ENCODE results near the gene TRIAP1. TPM values are rescaled to one million over a fixed set of nuclear protein-coding genes. Genes with fewer than 3 reads are reported as not detected.

The TRIAP1 gene
- total RNA-seq, 1 experiment from 2014 or later, result 27.5 TPM

DNA sequence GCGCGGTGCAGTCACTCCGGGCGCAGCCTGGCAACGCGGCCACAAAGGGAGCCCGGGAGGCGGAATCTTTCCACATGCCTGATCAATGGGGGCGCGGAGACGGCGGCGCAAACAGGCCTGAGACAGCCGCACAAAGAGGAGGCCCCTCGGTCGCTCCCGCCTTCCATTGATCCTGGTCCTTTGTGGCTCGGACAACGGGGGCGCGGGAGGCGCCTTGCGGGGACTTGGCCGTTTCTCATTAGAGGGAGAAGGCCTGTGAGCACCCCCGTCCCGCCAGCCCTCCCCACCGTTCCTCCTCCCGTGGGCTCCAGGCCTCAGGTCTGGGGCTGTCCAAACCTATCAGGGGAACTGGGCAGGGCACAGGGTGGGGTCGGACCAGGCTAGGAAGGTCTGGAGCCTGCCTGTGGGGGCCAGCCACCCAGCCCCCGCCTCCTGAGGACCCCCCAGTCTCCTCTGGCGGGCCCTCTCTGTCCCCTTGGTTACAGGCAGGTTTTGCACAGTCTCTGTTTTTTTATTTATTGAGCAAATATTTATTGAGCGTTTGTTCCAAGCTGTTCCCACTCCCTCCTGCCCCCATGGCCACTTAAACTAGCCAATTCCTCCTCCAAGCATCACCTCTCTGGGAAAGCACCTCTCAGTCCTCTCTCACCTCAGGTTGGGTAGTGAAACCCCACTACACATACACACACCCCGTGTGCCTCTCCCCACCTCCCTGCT, 48.2 kb downstream of the TRIAP1 start:
- H3K27ac ChIP-seq, result no peak overlapping the region
- DNase-seq, result no peak
- no peaks in the 10 kb centered on the region for H3K79me2 ChIP-seq (ENCODE audit: low read depth)
- H3K27me3 ChIP-seq (ENCODE audit: insufficient read depth, low read depth), result no peaks in the 10 kb centered on the region
- H2AFZ ChIP-seq, result no peak overlapping the region
- no peak overlapping the region for H3K4me3 ChIP-seq
- intact Hi-C loops (cut with micrococcal nuclease; ENCODE audit: unreplicated experiment), result no loop called here
- TF ChIP-seq EZH2 (IDR thresholded peaks at IDR 0.05; ENCODE audit: low read depth), result no peak
- TF ChIP-seq, protein P1, sequence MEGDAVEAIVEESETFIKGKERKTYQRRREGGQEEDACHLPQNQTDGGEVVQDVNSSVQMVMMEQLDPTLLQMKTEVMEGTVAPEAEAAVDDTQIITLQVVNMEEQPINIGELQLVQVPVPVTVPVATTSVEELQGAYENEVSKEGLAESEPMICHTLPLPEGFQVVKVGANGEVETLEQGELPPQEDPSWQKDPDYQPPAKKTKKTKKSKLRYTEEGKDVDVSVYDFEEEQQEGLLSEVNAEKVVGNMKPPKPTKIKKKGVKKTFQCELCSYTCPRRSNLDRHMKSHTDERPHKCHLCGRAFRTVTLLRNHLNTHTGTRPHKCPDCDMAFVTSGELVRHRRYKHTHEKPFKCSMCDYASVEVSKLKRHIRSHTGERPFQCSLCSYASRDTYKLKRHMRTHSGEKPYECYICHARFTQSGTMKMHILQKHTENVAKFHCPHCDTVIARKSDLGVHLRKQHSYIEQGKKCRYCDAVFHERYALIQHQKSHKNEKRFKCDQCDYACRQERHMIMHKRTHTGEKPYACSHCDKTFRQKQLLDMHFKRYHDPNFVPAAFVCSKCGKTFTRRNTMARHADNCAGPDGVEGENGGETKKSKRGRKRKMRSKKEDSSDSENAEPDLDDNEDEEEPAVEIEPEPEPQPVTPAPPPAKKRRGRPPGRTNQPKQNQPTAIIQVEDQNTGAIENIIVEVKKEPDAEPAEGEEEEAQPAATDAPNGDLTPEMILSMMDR (conservative IDR thresholded peaks at IDR 0.05), result no peak
- no peaks in the 10 kb centered on the region; the same call in 1 of the 2 replicates for H3F3A ChIP-seq (ENCODE audit: insufficient read depth, low read depth)
- H3K36me3 ChIP-seq (ENCODE audit: low read depth), result no peaks in the 10 kb centered on the region
- POLR2A ChIA-PET (ENCODE audit: unreplicated experiment), result no interaction called here
- H3K4me1 ChIP-seq (replicated peaks; ENCODE audit: insufficient read depth), result peaks cover 18% of the 10 kb centered on the region
- H3K9me3 ChIP-seq (ENCODE audit: insufficient read depth, low read depth), result no peaks in the 10 kb centered on the region
- CTCF ChIA-PET, result interaction anchor here (0.6 kb wide), 1 partner anchor 252 kb away, joined by 5 read pairs; no protein-coding TSS in a partner anchor
- no TSS peak for BruUV-seq (replicated peaks)
- no peak overlapping the region for H3K4me2 ChIP-seq
- H4K20me1 ChIP-seq (ENCODE audit: insufficient read depth), result no peaks in the 10 kb centered on the region
- H3K9me2 ChIP-seq (ENCODE audit: insufficient read depth), result no peaks in the 10 kb centered on the region

DNA sequence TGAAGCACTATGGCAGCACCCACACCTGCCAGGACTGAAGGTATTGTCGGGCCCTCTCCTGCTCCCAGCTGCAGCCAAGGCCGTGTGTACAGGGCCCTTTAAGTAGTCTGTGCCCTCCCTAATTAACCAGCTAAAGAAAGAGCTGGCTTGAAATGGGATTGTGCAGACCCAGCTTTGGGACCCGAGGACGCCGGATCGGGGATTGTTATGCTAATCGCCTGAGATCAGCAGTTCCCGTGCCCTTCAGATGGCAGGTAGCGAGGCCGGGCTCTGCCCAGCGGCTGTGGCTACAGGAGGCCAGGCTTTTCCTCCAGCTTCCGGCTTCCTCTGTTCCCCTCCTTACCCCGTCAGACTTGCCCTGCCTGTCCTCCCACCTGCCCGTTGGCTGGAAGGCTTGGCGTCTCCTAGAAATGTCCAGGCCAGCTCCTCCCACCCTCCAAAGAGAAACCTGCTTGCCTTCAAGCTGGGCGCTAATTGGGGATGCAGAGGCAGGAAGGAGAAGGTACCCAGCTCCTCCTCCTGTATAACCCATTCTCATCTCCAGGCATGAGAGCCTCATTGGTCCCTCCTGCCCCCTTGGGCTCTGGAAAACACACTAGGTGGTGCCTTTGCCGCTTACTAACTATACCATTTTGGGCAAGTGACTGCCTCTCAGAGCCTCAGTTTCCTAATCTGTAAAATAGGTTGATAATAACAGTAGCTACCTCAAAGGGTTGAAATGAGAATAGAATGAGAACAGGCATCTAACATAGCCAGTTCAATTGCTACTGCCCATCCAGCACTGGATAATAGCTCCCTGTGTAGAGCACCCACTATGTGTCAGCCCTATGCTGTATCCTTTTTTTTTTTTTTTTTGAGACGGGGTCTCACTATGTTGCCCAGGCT, 51.5 kb downstream of the TRIAP1 start:
- Histone ChIP-seq H3K9me2 (ENCODE audit: insufficient read depth) (no peaks in the 10 kb centered on the region), H3K4me3 (peak overlapping the region; percentile 34; the same call in 1 of the 2 replicates), H3K4me2 (peak overlapping the region; percentile 78), H4K20me1 (ENCODE audit: insufficient read depth) (no peaks in the 10 kb centered on the region), H3K27me3 (ENCODE audit: insufficient read depth, low read depth) (no peaks in the 10 kb centered on the region), H3K79me2 (ENCODE audit: low read depth) (no peaks in the 10 kb centered on the region), H3K4me1 (replicated peaks; ENCODE audit: insufficient read depth) (peaks cover 18% of the 10 kb centered on the region), H2AFZ (peak overlapping the region; percentile 86), H3K36me3 (ENCODE audit: low read depth) (no peaks in the 10 kb centered on the region), H3K9me3 (ENCODE audit: insufficient read depth, low read depth) (no peaks in the 10 kb centered on the region), H3K27ac (peak overlapping the region; percentile 55), H3F3A (ENCODE audit: insufficient read depth, low read depth) (no peaks in the 10 kb centered on the region; the same call in 1 of the 2 replicates)
- CTCF ChIA-PET, result interaction anchor here (1.1 kb wide), 1 partner anchor 78 kb away, joined by 3 read pairs; no protein-coding TSS in a partner anchor
- peak; percentile 88 to 93 for DNase-seq
- no TSS peak for BruUV-seq (replicated peaks)
- no peak for TF ChIP-seq EZH2 (IDR thresholded peaks at IDR 0.05; ENCODE audit: low read depth)
- TF ChIP-seq, protein P1 (conservative IDR thresholded peaks at IDR 0.05), result no peak
- intact Hi-C loops (cut with micrococcal nuclease; ENCODE audit: unreplicated experiment), result no loop called here
- POLR2A ChIA-PET (ENCODE audit: unreplicated experiment), result interaction anchor here (0.6 to 0.8 kb wide), 7 partner anchors 15 to 509 kb away, joined by 3 to 8 read pairs (median 4); partner anchors contain the start of gene SPPL3

Other genes starting within 250 kb of the TRIAP1 start
- gene RPLP0, start 245.3 kb downstream of the TRIAP1 start, total RNA-seq (2021), result 2,334 and 2,540 TPM in 2 replicates
- gene PXN, start 180.7 kb downstream of the TRIAP1 start, total RNA-seq (2021), result 191 and 218 TPM in 2 replicates
- 2,281 and 3,957 TPM in 2 replicates for gene RNU4-2, start 154.5 kb downstream of the TRIAP1 start, total RNA-seq (2021)
- gene RNU4-1, start 153.1 kb downstream of the TRIAP1 start, total RNA-seq (2021), result 1,857 and 3,341 TPM in 2 replicates
- gene SIRT4, start 144.1 kb downstream of the TRIAP1 start, total RNA-seq (2021), result 3.2 and 3.6 TPM in 2 replicates
- not detected in 2 replicates for gene PLA2G1B, start 118.6 kb downstream of the TRIAP1 start, total RNA-seq (2021)
- 0.95 and 1.7 TPM in 2 replicates for gene MSI1, start 77.2 kb downstream of the TRIAP1 start, total RNA-seq (2021)
- 433 and 556 TPM in 2 replicates for gene COX6A1, start 8.3 kb downstream of the TRIAP1 start, total RNA-seq (2021)
- gene GATC, start 60 bp upstream of the TRIAP1 start, total RNA-seq (2021), result 24.3 and 40.2 TPM in 2 replicates
- 231 and 253 TPM in 2 replicates for gene SRSF9, start 23.4 kb upstream of the TRIAP1 start, total RNA-seq (2021)
- 251 and 340 TPM in 2 replicates for gene DYNLL1, start 49.7 kb upstream of the TRIAP1 start, total RNA-seq (2021)
- gene COQ5, start 82.8 kb upstream of the TRIAP1 start, total RNA-seq (2021), result 30.4 and 32.2 TPM in 2 replicates
- gene RNF10, start 88.0 kb upstream of the TRIAP1 start, total RNA-seq (2021), result 196 and 241 TPM in 2 replicates
- 26.5 and 30.5 TPM in 2 replicates for gene POP5, start 135.0 kb upstream of the TRIAP1 start, total RNA-seq (2021)
- gene CABP1, start 194.2 kb upstream of the TRIAP1 start, total RNA-seq (2021), result not detected in 2 replicates
- 110 and 131 TPM in 2 replicates for gene MLEC, start 240.8 kb upstream of the TRIAP1 start, total RNA-seq (2021)

Measured in PC-9 (cell line).